RCC 7860 (cell line): ENCODE measurements around the gene KLC1.

Experiments used
- DNase-seq: peaks from one replicate; pipeline ENCODE4 v3.0.0-alpha.2; 2015; ENCODE audit warnings: low spot score
- FAIRE-seq: peaks from 2 replicates; lab custom pipeline; 2012; peaks lifted over from hg19 to GRCh38; lab: Jason Lieb, UNC

Gene KLC1

DNA sequence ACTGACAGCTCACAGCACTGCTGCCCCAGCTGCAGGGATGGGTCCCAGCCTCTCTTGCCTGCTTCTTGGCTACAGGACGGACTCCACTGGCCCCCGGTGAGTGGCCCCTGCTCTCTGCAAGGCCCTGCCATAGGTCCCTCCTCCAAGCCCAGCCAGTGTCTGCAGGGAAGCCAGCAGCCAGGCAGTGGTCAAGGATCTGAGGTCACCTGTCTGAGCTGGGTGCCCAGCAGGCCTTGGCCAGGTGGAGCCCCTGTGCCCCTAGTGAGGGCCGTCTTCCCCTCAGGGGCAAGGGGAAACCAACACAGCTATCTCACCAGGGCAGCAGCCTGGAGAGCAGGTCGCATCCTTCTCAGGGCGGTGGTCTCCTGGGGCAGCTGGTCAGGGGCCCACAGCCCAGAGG, 73.1 kb downstream of the KLC1 start:
- DNase-seq = no peak
- FAIRE-seq = no peak

DNA sequence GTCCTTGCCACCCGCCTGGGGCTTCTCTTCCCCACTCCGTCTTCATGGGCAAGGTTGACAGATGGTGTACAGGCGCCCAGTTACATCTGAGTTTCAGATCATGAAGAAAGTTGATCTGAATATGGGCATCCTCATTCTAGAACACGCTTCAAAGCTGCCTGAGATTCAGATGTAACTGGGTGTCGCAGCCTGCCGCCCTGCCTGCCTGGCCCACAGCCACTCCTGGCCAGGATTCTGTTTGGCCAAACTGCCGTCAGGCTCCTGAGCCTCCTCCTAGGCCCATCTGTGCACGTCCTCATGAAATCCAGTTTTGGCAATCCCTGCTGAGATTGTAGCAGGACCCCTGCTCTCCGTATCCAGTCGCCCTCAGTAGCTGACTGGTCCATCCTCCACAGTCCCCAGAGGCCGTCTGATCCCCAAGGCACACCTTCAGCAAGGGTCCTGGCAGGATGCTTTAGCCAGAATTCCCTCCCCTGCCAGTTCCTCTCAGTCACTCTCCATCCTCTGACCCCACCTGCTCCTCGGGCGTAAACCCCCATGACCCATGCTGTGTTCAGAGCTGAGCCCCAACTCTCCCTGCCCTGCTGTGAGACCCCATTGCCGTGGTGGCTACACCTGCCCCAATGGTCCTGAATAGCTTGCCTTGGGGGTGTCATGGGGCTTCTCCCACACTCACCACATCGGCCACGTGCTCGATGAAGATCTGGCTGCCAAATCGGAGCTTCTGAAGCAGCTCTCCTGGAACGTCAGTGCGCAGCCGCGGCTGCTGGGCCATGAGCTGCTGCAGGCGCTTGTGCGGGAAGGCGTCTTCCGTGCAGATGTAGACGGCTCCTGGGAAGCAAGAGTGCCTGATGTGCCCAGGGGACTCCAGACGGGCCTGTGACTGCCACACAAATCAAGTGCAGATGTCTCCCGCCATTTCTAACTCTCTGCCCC, 73.8 kb downstream of the KLC1 start:
- DNase-seq = no peak
- no peak for FAIRE-seq

DNA sequence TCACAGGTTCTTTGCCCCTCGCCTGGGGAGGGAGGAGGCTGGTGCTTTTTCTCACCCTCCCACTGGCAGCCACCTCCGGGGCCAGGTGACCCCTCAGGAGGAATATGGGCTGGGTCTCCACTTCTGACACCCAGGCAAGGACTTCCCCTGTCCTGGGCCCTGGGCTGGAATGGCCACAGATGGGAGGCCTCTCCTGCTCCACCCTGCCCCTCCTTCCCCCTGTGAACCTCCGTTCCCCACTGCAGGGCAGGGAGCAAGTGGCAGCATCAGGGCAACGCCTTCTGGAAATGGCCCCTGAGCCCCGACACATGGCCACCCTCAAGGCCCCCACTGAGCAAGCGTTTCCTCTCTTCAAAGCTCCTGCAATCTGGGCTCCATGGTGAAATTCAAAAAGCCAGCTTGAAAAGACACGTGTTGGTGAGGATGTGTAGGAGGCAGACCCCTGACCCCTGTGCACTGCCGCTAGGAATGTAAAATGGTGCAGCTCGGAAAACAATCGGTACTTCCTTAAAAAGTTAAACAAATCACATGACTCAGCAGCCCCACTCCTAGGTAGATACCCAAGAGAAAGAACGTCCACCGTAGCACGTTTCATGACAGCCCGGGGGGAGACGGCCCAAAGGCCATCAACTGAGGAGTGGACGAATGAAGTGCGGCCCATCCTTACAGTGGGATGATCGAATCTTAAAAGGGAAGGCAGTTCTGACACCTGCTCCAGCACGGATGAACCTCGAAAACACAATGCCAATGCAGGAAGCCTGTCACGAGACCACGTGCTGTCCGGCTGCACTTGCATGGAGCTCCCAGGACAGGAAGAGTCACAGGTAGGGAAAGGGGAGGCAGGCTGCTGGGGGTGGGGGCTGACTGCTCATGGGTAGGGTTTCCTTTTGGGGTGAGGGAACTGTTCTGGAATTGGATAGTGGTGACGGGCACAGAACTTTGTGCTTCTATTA, 74.7 kb downstream of the KLC1 start:
- DNase-seq (no peak), FAIRE-seq (no peak)

DNA sequence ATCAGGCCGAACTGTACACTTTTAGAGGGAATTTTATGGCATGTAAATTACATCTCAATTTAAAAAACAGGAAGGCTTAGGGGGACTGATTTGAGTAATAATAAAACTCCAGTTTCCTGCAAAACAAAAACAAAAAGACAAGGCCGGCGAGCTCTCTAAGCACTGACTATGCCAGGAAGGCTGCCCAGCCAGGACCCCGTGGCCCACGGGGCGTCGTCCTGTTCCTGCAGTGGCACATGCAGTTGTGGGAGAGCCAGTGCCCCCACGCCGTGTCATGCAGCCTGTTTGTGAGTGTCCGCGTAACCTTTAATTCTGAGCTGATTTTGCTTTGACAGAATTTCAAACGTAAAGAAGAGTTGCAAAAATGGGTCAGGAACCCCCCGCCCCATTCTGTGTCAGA, 75.7 kb downstream of the KLC1 start:
- FAIRE-seq (no peak), DNase-seq (no peak)

DNA sequence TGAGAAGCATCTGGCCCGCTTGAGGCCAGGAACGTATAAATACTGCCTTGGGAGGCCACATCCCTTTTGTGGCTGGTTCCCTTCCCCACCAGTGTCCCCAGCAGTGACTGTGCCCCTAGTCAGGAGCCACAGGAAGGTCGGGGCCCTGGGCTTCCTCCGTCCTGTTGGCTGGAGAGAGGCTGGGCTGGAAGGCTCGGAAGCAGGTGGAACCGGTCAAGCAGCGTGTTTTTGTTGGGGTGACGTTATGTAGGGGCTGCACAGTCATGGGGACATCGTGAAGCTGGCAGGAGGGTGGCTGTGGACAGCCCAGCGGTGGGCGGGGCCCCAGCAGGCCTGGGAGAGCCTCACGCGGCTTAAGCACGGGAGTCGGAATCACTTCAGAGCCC, 76.1 kb downstream of the KLC1 start:
- DNase-seq (no peak), FAIRE-seq (no peak)

DNA sequence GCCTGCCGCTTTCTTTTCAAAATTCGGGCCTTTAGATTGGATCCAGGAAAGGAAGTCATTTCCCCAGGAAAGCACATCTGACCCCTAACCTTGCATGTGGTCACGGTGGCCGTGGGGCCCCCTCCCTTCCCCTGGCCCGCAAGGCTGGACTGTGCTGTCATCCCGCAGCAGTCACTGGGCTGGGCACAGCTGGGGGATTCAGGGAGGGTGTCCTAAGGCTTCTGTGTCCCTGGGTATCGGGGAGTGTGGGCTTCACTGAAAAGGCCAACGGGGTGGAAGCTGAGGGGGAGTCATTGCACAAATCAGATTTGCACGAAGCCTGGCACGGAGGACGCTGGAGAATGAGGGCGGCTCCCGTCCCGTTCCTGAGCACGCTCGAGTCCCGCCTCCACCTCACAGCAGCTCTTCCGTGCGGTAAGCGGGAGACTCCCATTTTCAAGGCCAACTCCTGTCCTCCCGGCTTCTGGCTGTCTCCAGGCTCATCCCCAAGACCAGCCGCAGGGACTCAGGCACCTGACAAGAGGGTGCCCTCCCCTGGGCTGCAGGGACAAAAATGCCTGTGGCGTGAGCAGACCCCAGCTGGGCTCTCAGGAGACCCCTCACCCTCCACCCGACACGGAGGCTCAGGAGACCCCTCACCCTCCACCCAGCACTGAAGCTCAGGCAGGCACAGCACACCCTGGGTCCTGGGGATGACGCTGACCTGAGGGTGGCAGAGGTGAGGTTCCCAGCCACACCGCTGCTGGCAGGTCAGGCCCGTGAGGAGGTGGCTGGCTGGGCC, 76.7 kb downstream of the KLC1 start:
- DNase-seq (no peak), FAIRE-seq (no peak)

DNA sequence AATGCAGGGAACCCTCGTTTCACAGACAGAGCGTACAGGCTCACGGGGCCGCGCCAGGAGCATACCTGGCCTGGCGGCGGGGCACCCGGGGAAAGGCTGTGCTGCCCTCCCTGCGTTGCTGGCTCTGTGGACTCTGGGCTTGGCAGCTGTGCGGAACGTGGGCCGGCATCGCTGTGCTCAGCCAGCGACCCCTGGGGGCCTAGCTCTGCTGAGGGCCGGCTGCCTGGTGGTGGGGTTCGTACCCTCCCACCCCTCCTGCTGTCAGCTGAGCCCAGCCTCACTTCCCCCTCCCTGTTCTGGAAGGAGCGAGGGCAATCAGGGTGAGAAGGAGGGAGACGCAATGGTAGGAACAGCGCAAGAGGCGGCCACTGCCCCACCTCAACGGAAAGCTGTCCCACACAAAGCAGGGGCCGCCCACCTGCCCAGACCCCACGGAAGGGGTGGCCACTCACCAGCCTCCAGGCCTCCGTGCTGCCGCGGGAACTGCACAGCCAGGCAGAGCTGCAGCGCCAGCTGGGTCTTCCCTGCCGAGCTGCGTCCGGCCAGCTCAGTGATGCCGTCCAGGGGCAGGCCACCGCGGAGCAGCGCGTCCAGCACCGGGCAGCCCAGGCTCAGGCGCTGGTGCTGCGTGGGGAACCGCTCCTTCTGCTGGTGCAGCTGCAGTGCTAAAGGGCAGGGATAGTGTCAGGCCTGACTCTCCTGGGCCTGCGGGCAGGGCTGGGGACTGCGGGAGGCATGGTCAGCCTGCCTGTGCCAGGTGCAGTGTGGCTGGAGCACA, 77.7 kb downstream of the KLC1 start:
- FAIRE-seq (no peak), DNase-seq (no peak)

DNA sequence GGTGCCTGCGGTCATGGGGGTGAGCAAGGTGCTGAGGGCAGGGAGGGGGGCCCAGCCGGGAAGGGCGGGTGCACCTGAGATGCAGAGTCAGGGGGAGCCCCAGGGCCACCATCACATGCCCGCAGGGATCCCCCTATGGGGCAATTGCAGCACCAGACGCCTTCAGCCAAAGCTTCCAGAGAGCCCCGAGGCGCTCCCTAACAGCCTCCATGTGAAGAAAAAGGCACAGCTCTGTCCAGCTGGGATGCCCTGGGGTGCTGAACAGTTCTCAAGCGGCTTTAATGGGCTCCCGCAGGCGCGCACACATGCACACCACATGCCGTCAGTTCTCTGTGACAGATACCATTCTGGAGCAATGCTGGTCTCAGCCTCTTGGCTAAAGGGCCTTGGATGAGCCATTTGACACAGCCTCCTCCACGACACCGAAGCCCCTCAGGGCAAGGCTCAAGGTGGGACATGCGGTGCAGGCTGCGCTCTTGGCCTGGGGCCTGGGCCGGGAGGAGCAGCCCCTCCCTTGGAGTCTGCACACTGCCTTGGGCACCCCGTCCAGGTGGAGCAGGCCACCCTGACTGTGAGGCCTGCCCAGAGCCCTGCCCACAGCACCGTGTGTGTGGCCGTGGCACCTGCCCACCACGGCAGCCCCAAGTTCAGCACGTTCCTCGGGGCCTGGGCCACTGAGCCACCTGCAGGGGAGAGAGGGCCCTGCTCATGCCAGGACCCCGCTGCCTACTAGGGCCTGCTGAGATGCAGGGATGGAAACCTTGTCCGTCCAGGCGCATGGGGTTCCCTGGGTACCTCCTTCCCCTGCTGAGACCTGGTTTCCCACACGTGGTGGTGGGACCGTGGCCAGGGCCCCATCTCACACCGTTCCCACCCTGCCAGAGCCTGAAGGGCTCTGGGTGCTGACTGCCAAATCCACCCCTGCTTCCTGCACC, 78.6 kb downstream of the KLC1 start:
- FAIRE-seq (no peak), DNase-seq (no peak)

DNA sequence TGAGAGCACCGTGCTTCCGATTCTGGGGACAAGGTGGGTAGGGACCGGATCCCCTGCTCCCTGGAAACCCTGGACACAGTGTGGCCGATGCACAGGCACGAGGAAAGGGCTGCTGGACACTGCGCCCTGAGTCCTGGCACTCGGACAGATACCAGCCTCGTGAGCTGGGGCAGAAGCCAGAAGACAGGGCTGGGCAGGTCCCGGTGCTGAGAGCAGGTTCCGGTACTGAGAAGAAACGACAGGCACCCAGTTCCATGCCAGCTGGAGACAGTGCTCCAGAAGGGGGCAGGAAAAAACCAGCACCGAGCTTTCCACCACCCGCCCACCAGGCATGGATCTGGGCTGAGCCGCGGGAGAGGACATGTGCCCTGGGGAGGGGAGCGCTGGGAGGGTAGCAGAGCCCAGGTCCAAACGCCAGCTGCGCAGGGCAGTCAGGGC, 79.8 kb downstream of the KLC1 start:
- FAIRE-seq (no peak), DNase-seq (no peak)

DNA sequence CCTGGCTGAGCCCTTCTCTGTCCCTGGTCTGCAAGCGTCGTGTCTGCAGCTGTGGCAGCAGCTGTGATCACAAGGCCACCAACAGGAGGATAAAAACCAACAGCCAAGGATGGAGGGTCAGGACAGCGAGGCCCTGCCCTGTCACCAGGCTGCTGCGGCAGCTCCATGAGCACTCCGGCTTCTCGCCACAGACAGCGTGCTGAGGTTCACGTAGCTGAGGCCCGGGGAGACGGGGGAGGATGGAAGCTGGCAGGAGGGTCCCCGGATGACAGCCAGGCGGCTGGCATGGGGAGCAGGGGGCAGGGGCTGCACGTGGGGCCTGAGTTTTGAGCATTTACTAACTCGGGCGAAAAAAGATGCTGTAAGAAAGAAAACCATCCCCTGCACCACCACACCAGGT, 80.8 kb downstream of the KLC1 start:
- FAIRE-seq (no peak), DNase-seq (no peak)

DNA sequence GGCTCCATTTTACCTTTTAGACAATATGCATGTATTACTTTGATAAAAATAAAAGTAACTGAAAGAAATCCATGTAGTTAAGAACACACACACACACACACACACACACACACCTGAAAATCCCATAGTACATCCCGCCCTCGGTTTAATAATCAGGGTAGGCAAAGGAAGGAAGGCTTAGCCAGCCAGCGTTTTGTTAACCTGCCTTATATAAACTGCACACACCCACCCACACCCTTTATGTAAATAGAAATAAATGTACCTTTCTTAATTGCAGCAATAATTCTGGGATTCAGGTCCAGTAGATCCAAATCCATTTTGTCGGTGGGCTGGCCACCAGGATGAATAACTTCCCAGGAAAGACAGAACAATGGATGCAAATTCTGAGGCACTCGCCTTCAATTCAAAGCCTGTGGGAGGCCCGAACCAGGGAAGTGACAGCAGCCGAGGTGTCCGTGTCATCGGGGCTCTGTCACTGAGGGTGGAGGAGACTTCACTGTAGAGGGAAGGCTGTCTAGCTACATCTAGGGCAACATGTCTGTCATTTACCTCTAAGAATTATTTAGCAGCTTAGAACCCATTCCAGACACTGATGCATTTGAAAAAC, 81.9 kb downstream of the KLC1 start:
- FAIRE-seq (no peak), DNase-seq (no peak)

DNA sequence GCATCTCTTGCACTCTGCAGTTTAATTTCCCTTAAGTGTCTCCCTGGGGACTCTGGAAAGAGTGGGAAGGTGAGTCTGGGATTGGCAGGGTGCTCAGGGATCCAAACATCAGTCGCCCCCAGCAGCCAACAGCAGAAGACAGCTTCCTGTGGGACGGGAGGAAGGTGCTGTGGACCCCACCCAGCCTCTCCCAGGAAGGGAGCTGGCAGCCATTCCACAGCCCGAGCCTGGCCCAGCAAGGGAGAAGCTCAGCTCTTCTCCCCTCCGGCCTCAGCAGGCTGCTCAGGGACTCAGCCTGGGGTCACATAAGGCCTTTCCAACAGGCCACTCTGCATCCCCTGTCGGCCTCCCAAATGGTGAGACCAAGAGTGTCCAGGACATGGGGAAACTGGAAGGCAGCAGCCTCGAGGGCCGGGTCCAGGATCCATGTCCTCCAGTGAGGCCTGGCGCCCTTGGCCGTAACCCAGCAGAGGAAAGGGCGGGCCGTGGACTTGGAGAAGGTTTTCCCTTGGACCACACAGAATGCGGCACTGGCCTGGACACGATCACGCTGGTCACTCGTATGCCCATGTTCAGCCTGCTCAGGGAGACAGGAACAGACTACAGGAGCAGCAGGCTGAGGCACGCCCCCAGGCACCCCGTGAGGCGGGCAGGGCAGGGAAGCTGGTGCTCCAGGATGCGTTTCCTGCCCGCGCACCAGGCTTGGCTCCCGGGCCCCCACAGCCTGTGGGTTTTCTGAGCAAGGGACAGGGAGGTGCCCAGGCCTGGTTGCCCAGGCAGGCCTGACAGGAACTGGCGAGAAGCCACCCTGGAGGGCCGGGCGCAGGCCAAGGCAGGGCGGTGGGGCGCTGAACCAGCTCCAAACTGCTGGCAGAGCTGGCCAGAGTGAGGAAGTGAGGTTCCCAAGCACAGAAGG, 82.8 kb downstream of the KLC1 start:
- DNase-seq (no peak), FAIRE-seq (no peak)

DNA sequence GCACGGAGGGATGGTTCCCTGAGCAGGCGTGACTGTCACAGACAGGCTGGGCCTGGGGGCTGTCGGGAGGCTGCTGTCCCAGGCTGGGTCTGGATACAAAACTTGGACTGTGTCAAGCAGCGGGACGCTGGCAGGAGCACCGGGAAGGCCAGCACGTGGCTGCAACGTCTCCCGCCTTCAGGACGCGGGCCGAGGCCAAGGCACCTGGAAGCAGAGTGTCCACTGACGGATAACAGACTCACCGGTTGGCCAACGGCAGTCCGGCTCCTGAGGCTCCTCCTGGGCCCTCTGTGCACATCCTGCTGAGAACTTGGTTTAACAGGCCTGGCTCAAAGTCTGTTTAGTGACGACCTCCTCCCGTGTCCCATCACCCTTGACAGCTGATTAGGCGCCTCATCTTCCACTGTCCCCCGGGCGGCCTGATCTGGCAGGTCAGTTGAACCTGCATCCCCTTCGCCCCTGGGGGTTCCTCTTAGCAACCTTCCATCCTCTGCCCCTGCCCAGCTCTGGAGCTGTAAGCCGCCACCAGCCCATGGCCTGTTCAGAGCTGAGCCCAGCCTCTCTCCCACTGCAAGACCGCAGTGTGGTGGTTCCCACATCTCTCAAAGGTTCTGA, 83.7 kb downstream of the KLC1 start:
- DNase-seq (no peak), FAIRE-seq (no peak)

DNA sequence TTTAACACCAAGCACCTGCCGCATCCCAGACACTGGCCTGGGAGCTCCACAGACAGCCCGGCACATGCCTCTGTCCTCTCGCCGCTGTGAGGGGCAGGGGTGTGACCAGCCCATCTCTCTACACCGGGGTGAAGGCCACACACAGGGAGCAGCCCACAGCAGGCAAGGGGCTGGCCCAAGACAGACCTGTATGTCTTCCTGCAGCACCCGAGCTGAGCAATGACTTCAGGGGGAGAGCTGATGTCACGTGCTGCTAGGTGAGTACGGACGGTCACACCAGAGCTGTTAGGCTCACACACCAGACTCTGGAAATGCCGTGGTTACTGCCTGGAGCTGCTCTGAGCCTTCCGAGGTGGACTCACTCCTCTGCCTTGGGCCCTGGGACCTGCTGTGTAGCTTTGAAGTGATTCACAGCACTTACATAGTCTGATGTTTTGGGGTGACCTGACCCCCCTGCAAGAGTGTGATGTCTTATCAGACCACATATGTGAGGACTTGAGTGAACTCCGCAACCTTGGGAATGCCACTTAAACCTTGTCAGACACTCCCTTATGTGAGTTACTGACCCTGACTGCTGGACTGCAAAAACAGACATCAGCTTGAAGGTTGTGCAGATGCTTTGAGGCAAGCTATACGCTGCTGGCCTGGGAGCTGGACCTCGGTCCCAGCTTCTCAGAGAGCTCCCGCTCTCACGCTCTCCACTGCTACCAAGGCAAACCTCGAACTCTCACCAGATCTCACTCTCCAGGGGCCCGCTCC, 84.5 kb downstream of the KLC1 start:
- no peak for FAIRE-seq
- DNase-seq = no peak

DNA sequence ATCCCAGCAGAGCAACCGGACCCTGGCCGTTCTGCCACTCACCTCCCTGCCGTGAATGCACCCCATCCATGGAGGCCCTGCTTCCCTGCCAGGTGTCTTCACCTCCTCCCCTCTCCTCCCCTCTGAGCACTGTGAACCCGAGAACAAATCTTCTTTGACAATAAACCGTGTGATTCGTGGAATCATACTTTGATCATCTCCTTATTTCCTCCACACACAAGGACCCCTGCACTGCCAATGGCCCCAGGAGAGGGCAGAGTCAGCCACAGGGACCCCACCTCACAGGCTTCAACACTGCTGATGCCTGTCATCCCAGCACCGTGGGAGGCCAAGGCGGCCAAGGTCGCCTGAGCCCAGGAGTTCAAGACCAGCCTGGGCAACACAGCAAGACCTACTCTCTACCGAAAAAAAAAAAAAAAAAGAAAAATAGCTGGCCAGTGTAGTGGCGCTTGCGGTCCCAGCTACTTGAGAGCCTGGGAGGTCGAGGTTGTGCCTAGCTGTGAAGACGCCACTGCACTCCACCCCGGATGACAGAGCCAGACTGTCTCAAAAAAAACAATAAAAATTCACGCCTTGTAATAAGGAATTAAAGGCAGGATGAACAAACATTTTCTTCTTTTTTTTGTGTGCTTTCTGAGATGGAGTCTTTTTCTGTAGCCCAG, 85.2 kb downstream of the KLC1 start:
- DNase-seq (no peak), FAIRE-seq (no peak)
